Erythroblast (primary cell): ENCODE data around the gene KAZN.

Source experiments
- DNase-seq, 2 experiments: peaks; one replicate each; lab custom pipeline; 2025; lab: John Stamatoyannopoulos, UW
- GATA1 ChIP-seq: IDR thresholded peaks from 2 replicates; pipeline ENCODE4 v1.6.1; 2011; ENCODE audit warnings: low read depth, mild to moderate bottlenecking, control low read depth, low read length, moderate library complexity
- POLR2A ChIP-seq: IDR thresholded peaks from 2 replicates; pipeline ENCODE4 v1.6.1; 2011; ENCODE audit warnings: mild to moderate bottlenecking, low read length

Gene KAZN

GRCh38 chr1:14964711-14965055 lies 366.2 kb downstream of the KAZN start:
- no peak for DNase-seq
- TF ChIP-seq POLR2A, result no peak
- TF ChIP-seq GATA1, result no peak

GRCh38 chr1:14968251-14968851 lies 369.9 kb downstream of the KAZN start:
- no peak for DNase-seq
- TF ChIP-seq POLR2A (no peak), GATA1 (no peak)

DNA sequence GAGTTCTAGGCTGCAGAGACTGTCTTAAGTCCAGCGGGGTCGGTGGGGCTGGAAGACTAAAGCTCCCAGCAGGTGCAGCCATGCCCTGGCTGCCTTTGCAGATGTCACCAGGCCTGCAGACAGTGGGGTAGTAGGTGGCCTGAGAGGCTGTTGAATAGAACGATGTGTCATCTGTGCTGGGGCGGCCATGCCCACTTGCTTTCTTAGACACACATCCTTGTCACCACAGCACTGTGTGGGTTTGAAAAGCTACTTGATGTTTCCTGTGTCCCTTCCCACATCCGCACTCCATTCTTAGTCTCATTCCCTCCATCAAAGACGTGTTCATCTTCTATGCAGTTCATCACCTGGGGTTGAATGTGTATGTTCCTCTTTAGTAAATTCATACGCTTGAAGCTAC lies 370.5 kb downstream of the KAZN start:
- no peak for DNase-seq

DNA sequence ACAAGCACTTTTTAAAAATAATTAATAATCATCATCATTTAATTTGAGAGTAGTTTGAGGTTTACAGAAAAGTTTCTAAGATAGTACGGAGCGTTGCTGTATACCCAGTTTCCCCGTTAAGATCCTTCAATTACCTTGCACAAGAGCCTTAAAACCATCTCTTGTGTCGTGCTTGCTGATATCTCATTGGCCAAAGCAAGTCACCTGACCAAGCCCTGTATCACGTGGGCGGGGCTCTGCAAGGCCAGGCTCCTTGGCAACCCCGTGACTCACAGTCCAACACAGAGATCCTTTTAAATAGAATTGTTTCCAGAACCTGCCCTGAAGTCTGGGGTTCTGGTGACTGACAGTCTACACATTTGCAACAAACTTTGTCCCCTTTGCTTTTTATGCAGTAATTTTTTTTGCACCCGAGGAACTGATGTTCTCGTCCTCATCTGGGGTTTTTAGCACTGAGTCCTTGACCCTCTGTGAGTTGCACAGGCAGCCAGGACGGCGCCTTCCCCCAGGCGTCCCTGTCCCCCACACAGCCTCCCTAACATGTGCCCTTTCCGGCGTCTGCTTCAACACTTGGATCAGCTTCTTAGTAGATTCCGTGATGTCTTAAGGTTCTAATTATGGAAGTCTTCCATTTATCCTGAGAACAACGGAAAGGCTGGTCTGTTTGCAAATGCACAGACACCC lies 371.8 kb downstream of the KAZN start:
- TF ChIP-seq POLR2A (no peak), GATA1 (no peak)
- peak; percentile 29 to 61 for DNase-seq

More for the DNA sequence above, 370.5 kb downstream of the KAZN start:
- no peak for TF ChIP-seq GATA1
- no peak for TF ChIP-seq POLR2A

DNA sequence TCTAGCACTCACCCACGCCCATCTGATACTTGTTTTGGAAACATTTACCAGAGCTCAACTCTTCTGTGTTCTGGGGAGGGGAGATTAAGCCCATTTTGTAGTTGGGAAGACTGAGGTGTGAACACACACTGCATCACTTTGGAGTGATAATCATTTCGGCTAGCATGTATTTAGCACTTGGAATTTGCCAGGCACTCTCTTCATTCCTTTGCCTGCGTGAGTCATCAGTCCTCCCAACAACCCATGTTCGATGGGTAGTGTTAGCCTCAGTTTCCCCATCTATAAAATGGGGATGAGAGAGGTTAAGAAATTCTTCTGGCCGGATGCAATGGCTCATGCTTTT lies 372.3 kb downstream of the KAZN start:
- TF ChIP-seq POLR2A, result no peak
- TF ChIP-seq GATA1, result no peak
- no peak for DNase-seq

DNA sequence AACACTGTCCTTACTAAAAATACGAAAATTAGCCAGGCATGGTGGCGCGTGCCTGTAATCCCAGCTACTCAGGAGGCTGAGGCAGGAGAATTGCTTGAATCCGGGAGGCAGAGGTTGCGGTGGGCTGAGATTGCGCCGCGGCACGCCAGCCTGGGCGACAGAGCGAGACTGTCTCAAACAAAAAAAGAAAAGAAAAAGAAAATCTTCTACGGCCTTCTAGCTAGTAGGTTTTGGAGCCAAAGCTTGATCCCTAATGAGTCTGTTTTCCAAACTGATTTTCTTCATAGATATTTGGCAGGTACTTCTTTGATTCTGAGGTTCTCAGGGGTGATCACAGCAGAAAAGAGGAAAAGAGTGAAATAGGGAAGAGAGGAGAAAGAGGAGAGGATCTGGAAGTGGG lies 372.7 kb downstream of the KAZN start:
- DNase-seq, result no peak
- TF ChIP-seq GATA1 (no peak), POLR2A (no peak)

DNA sequence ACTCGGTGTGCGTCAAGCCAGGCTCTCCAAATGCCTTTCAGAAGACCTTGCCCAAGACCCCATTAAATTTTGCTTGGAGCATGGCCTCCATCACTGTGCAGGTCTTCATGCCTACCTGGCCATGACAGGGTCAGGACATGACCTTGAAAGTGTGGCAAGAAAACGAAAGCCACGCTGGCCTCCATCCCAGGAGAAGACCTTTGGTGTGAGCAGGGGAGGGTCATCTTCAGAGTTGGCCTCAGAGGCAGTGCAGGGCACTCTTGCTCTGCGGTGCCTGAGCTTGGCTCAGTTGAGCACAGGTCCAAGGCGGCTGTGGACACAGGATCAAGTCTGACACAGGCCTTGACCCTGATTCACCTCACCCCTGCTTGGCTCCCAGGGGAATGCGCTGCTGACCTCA lies 373.6 kb downstream of the KAZN start:
- no peak for DNase-seq
- TF ChIP-seq POLR2A (no peak), GATA1 (no peak)

- DNase-seq, result no peak
- TF ChIP-seq GATA1 (no peak), POLR2A (no peak)
Measured at GRCh38 chr1:14973773-14974172, 375.3 kb downstream of the KAZN start.

GRCh38 chr1:14974361-14974760 lies 375.9 kb downstream of the KAZN start:
- DNase-seq, result no peak

GRCh38 chr1:14975119-14975518 lies 376.6 kb downstream of the KAZN start:
- DNase-seq, result no peak

More at GRCh38 chr1:14974361-14974760, 375.9 kb downstream of the KAZN start:
- TF ChIP-seq GATA1, result no peak
- no peak for TF ChIP-seq POLR2A

GRCh38 chr1:14976256-14976655 lies 377.8 kb downstream of the KAZN start:
- no peak for TF ChIP-seq POLR2A
- no peak for TF ChIP-seq GATA1
- no peak for DNase-seq

More at GRCh38 chr1:14975119-14975518, 376.6 kb downstream of the KAZN start:
- no peak for TF ChIP-seq GATA1
- no peak for TF ChIP-seq POLR2A

DNA sequence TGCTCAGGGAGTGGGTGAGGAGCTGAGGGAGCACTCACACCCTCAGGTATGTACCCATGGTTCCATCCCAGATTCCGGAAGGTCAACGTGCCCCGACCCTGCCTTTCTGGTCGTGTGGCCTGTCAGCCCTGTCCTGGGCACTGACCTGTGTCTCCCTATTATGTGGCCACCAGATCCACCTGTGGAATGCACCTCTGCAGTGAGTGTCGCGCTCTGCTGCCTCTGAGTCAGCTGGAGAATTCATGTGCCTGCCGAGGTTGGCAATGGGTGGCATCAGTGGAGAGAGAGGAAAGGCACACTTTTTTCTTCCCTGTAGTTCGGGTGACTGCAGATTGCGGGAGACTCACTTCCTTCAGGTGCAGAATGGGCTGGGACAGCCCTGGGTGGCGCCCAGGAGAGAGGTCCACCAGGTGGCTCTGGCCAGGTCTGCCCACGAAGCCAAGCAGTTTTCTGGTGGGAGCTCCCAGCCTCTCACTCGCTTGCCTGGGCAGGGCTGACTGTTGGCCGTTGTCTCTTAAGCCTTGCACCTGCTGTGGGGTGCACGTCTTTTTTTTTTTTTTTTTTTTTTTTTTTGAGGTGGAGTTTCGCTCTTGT lies 378.9 kb downstream of the KAZN start:
- DNase-seq, result no peak
- TF ChIP-seq GATA1, result no peak
- no peak for TF ChIP-seq POLR2A

GRCh38 chr1:14980621-14981218 lies 382.2 kb downstream of the KAZN start:
- no peak for DNase-seq
- TF ChIP-seq GATA1 (no peak), POLR2A (no peak)

GRCh38 chr1:14982029-14982428 lies 383.5 kb downstream of the KAZN start:
- DNase-seq, result no peak

More at GRCh38 chr1:14982029-14982428, 383.5 kb downstream of the KAZN start:
- TF ChIP-seq GATA1 (no peak), POLR2A (no peak)
